Activated T-helper 17 cell treated with anti-CD3 and anti-CD28 coated beads, Interleukin-2, amount 50 U/mL, for 72 hours (primary cell): ENCODE results near the gene FAM107B. TPM values are rescaled to one million over a fixed set of nuclear protein-coding genes. Genes with fewer than 3 reads are reported as not detected.

ENCODE experiments used
- total RNA-seq, 2 donors: library from RNA; stranded (reverse); gene quantifications; one replicate each; pipeline ENCODE4 v1.2.3, GENCODE V29; 2022

The FAM107B gene
- total RNA-seq, 2 donors from 2014 or later, result 143 to 188 TPM

Other genes with a start within 250 kb of the FAM107B start
- 1 to 10 TPM in 1 of 2 donors, under 1 TPM in 1; 0.58 to 1.5 TPM for gene CDNF, start 63.1 kb upstream of the FAM107B start, total RNA-seq
- gene HSPA14, start 63.4 kb upstream of the FAM107B start, total RNA-seq, result 10 to 100 TPM; 23.3 to 40.9 TPM
- gene MSANTD7, start 63.4 kb upstream of the FAM107B start, total RNA-seq, result 10 to 100 TPM; 15.7 to 23.4 TPM
- 10 to 100 TPM; 24.0 to 38.4 TPM for gene SUV39H2, start 104.0 kb upstream of the FAM107B start, total RNA-seq
- 10 to 100 TPM; 16.5 to 20.1 TPM for gene DCLRE1C, start 179.2 kb upstream of the FAM107B start, total RNA-seq
- gene MEIG1, start 184.5 kb upstream of the FAM107B start, total RNA-seq, result under 1 TPM in 1 of 2 donors, not detected in 1; 0.48 TPM